K562 (cell line): ENCODE results near the gene LYPD6B. TPM values are rescaled to one million over a fixed set of nuclear protein-coding genes. Genes with fewer than 3 reads are reported as not detected.

Experiments
- ATAC-seq: fragments of 200-7000 bp; cut with Tn5 transposase; 3 replicates; pipeline ENCODE4 v1.9.1; 2020; ENCODE audit warnings: moderate library complexity
- BruUV-seq: library from RNA; stranded (reverse); fragments of 400-500 nt; replicated peaks from 2 replicates; lab custom pipeline; 2021; lab: Mats Ljungman, UMichigan
- CTCF ChIA-PET: fragments of 300-600 bp; formaldehyde crosslinking; extraction: SDS; loops from one replicate; lab custom pipeline; 2021; ENCODE audit warnings: low intra/inter-chr PET ratio; lab: Yijun Ruan, JAX
- POLR2A ChIA-PET: fragments of 300-600, 350-650 bp; sonication (Branson Sonifier 250); formaldehyde crosslinking; extraction: SDS; loops from one replicate; lab custom pipeline; 2021; ENCODE audit warnings: antibody characterized with exemption, inconsistent platforms; lab: Yijun Ruan, JAX
- DNase-seq, 4 experiments: peaks; one replicate each; pipeline versions ENCODE4 v3.0.0 to v3.0.0-alpha.2; 2011 to 2018; ENCODE audit warnings: low spot score in 3 of 4, mixed read lengths in 3 of 4; ENCODE audit errors: extremely low read depth in 1 of 4
- FAIRE-seq: peaks from 2 replicates; lab custom pipeline; 2011; peaks lifted over from hg19 to GRCh38; lab: Jason Lieb, UNC
- H2AFZ ChIP-seq: 2 replicates; pipeline ENCODE4 v1.6.0; 2011; ENCODE audit warnings: low read depth, low read length, control low read depth, inconsistent platforms
- H3K27ac ChIP-seq: fragments of 200-600 bp; 3 replicates; pipeline ENCODE4 v1.8.0; 2011; ENCODE audit warnings: low read depth, mild to moderate bottlenecking, control low read depth, inconsistent platforms, low read length, moderate library complexity, mixed read lengths; ENCODE audit errors: extremely low read depth
- H3K27me3 ChIP-seq, 2 experiments: fragments of 300-600 bp in 1 of 2; 2 replicates in 1 of 2; 3 replicates in 1 of 2; pipeline versions ENCODE4 v1.6.0 to v1.8.0; 2011; ENCODE audit warnings: inconsistent platforms in 2 of 2, low read length in 2 of 2, mild to moderate bottlenecking in 1 of 2, mixed read lengths in 1 of 2, moderate library complexity in 1 of 2; ENCODE audit not compliant: control insufficient read depth in 2 of 2, insufficient read depth in 2 of 2
- H3K36me3 ChIP-seq: fragments of 300-600 bp; 3 replicates; pipeline ENCODE4 v1.8.0; 2011; ENCODE audit warnings: mild to moderate bottlenecking, low read length, inconsistent platforms; ENCODE audit not compliant: control insufficient read depth, insufficient read depth
- H3K4me1 ChIP-seq, 2 experiments: fragments of 200-600 bp in 1 of 2; replicated peaks in 1 of 2; 2 replicates in 1 of 2; 3 replicates in 1 of 2; pipeline versions ENCODE4 v1.5.1 to v1.8.0; 2011; ENCODE audit warnings: inconsistent platforms in 2 of 2, low read length in 2 of 2, mild to moderate bottlenecking in 1 of 2, mixed read lengths in 1 of 2, moderate library complexity in 1 of 2; ENCODE audit not compliant: control insufficient read depth in 2 of 2, insufficient read depth in 2 of 2
- H3K4me2 ChIP-seq: 2 replicates; pipeline ENCODE4 v1.6.1; 2011; ENCODE audit warnings: low read length, control low read depth, inconsistent platforms, mixed read lengths; ENCODE audit not compliant: insufficient read depth
- H3K4me3 ChIP-seq: fragments of 200-600 bp; sonication (generic), shearing (Covaris generic); 2 replicates; pipeline ENCODE4 v1.5.1; 2016; ENCODE audit warnings: control low read depth, inconsistent platforms
- H3K79me2 ChIP-seq: fragments of 200-600 bp; 3 replicates; pipeline ENCODE4 v1.8.0; 2011; ENCODE audit warnings: low read length, inconsistent platforms; ENCODE audit not compliant: control insufficient read depth, insufficient read depth
- H3K9ac ChIP-seq, 2 experiments: 2 replicates each; pipeline versions ENCODE4 v1.6.0 to v1.6.1; 2011; ENCODE audit warnings: low read depth in 2 of 2, low read length in 2 of 2, control low read depth in 1 of 2, inconsistent platforms in 1 of 2, mild to moderate bottlenecking in 1 of 2, mixed read lengths in 1 of 2; ENCODE audit not compliant: insufficient read depth in 1 of 2
- H3K9me1 ChIP-seq: one replicate; pipeline ENCODE4 v1.6.0; 2011; ENCODE audit warnings: inconsistent platforms, mild to moderate bottlenecking, low read length, moderate library complexity; ENCODE audit not compliant: control insufficient read depth, insufficient read depth
- H3K9me3 ChIP-seq: replicated peaks from 2 replicates; pipeline ENCODE4 v1.5.1; 2011; ENCODE audit warnings: low read depth, low read length, inconsistent platforms; ENCODE audit not compliant: control insufficient read depth, insufficient read depth
- H4K20me1 ChIP-seq: replicated peaks from 2 replicates; pipeline ENCODE4 v1.6.1; 2011; ENCODE audit warnings: low read length, inconsistent platforms, mixed read lengths; ENCODE audit not compliant: control insufficient read depth, insufficient read depth
- LCOR ChIP-seq: sonication (generic); formaldehyde crosslinking; IDR thresholded peaks from 2 replicates; pipeline ENCODE4 v1.8.0; 2022; ENCODE audit warnings: mild to moderate bottlenecking, missing genetic modification reagents
- TBL1XR1 ChIP-seq, 2 experiments: IDR thresholded peaks; 2 replicates each; pipeline ENCODE4 v1.6.1; 2012; ENCODE audit warnings: improper control_type of control experiment in 2 of 2, low read length in 2 of 2, mild to moderate bottlenecking in 1 of 2
- ZBTB2 ChIP-seq: fragments of 450-650 bp; IDR thresholded peaks from 2 replicates; pipeline ENCODE4 v1.6.1; 2016; ENCODE audit warnings: antibody characterized with exemption
- ZNF740 ChIP-seq, 3 experiments: fragments of 200-800 bp in 1 of 3; sonication (Bioruptor generic) in 1 of 3; sonication (generic) in 1 of 3; formaldehyde crosslinking in 1 of 3; IDR thresholded peaks; 2 replicates each; pipeline versions ENCODE4 v1.6.1 to v1.8.0; 2016 to 2022; ENCODE audit warnings: mild to moderate bottlenecking in 2 of 3, missing compliant biosample characterization in 2 of 3, missing genetic modification characterization in 2 of 3, missing genetic modification reagents in 1 of 3
- WGBS: fragments of 100-300 bp; shearing (Covaris generic); methylation state at CpG from one replicate; pipeline ENCODE4 v1.1.6; 2016; ENCODE audit warnings: low coverage, mixed read lengths; ENCODE audit not compliant: insufficient coverage; ENCODE audit errors: missing lambda C conversion rate; 5-methylcytosine and 5-hydroxymethylcytosine counted together
- in situ Hi-C: fragments of 300-500 bp; cut with MboI; formaldehyde crosslinking; loops from 4 replicates; pipeline ENCODE4 v1.15.0; 2018; ENCODE audit warnings: inconsistent platforms, mixed read lengths
- intact Hi-C: fragments of 100-400 bp; cut with micrococcal nuclease; formaldehyde crosslinking; loops from 2 replicates; pipeline ENCODE4 v1.14.2; 2022
- polyA plus RNA-seq, 8 experiments: library from polyadenylated mRNA; depleted of rRNA in 4 of 8; stranded (reverse) in 5 of 8; unstranded in 3 of 8; fragments of >200 nt; fragmentation: Nextera tagmentation in 2 of 8; fragmentation: Illumina TruSeq in 1 of 8; extraction: Ambion mirVana in 2 of 8; extraction: Trizol in 1 of 8; gene quantifications; 2 replicates each; pipeline versions ENCODE4 v1.2.1 to v1.2.3, GENCODE V29; 2011 to 2014; ENCODE audit warnings: inconsistent platforms in 1 of 8, missing spikeins in 1 of 8
- total RNA-seq, 7 experiments: library from RNA; depleted of rRNA in 6 of 7; stranded (reverse); fragments of >200 nt in 6 of 7; fragmentation: Illumina TruSeq in 2 of 7; extraction: Trizol in 2 of 7; gene quantifications; 2 replicates each; pipeline versions ENCODE4 v1.2.1 to v1.2.3, GENCODE V29; 2011 to 2021; ENCODE audit warnings: low replicate concordance in 1 of 7

LYPD6B gene
- total and polyA plus RNA-seq, 9 of the 15 experiments (the other 6 are each of a cell fraction or from before 2014, with no cell fraction given): not detected

GRCh38 chr2:149029307-149029965 lies 9.1 kb upstream of the LYPD6B start (continued):
- TF ChIP-seq ZNF740 (CRISPR knock-in tag; IDR thresholded peaks at IDR 0.05) (no peak), ZNF740 (tag; IDR thresholded peaks at IDR 0.05) (no peak), TBL1XR1 (IDR thresholded peaks at IDR 0.05; ENCODE audit: low read length in 2 of 2) (no peak)

- no peaks in the 10 kb centered on the region for H3K4me1 ChIP-seq
- H4K20me1 ChIP-seq: no peaks in the 10 kb centered on the region
Observed at GRCh38 chr2:149031396-149031795, 7.1 kb upstream of the LYPD6B start.

More at GRCh38 chr2:149031396-149031795, 7.1 kb upstream of the LYPD6B start:
- no peak overlapping the region for H3K9ac ChIP-seq
- ATAC-seq (no peak), DNase-seq (no peak), FAIRE-seq (no peak)
- H3K27me3 ChIP-seq: peaks cover 4 to 21% of the 10 kb centered on the region in 2 experiments
- no peaks in the 10 kb centered on the region for H3K36me3 ChIP-seq
- in situ Hi-C loops (no loop called here), intact Hi-C loops (no loop called here)
- no peaks in the 10 kb centered on the region for H3K9me3 ChIP-seq
- POLR2A ChIA-PET: interaction anchor here (1.3 kb wide), 1 partner anchor 173 kb away, joined by 3 read pairs; no protein-coding TSS in a partner anchor
- 0% methylated on average over 4 of the region's 4 CpGs for WGBS
- H3K9me1 ChIP-seq: no peaks in the 10 kb centered on the region
- no peak for TF ChIP-seq ZBTB2
- no peak for TF ChIP-seq LCOR (CRISPR knock-in tag)
- no peak overlapping the region for H3K4me3 ChIP-seq
- no peaks in the 10 kb centered on the region for H3K79me2 ChIP-seq
- H3K4me2 ChIP-seq: no peak overlapping the region
- CTCF ChIA-PET: no interaction called here
- no peak overlapping the region for H3K27ac ChIP-seq
- BruUV-seq: no TSS peak
- no peak overlapping the region for H2AFZ ChIP-seq
